CD4-positive, alpha-beta T cell treated with Interleukin-17A for 1 hour (primary cell): Measurements from ENCODE around the gene SMCHD1.

ENCODE experiments used
- DNase-seq: peaks from one replicate; pipeline ENCODE4 v3.0.0-alpha.2; 2020

SMCHD1 gene

DNA sequence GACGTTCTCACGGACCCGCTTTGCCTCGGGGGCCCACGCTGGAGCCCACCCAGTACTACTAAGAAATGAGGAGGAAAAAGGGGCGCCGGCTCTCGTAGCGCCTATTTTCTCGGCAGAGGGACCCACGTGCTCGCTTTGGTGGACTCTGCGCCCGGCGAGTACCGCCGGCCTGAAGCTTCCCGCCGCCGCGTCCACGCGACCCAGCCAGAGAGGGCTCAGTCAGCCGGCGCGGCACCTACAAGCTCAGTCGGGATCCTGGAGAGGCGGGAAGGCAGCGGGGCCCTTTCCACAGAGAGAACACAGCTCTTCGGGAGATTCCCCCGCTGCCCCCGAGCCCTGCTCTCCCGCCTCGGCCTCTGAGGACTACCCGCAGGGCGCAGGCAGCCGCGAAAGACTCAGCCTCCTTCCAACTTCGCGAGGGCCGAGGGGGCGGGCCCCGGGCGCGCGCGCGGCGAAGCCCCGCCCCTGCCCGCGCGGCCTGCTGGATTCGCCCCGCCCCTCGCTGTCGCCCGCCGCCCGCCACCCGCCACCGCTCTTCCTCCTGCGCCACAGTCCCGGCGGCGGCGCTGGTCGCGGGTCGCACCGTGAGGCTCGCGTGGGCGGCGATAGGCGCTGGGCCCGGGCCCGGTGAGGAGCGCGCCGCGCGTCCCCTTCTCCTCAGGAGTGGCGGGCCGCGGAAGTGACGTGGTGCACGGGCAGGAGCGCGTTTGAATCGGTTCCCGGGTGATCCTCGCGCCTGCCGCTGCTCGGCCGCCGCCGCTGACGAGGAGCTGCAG is at the start of gene SMCHD1:
TSS of gene SMCHD1 (plus strand) at position 549 of the 776 bp plus-strand sequence. CDS start 350 bp downstream, outside the sequence.
- DNase-seq, result peak; percentile 92

DNA sequence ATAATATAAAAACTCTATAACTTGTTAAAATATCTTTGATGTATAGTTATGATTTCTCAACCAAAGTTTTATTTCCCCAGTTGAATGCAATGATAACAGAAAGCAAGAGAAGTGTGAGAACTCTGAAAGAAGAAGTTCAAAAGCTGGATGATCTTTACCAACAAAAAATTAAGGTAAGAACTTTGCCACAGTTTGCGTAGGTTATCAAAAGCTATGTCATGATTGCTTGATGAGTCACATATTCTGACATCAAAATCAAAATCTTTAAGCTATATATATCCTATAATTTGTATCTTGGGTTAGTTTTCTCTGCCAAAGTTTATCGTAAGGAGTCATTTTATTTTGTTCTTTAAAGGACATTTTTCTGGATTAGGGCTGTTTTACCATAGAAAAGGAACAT is 49.2 kb upstream of the SMCHD1 start:
- peak; percentile 47 for DNase-seq

DNA sequence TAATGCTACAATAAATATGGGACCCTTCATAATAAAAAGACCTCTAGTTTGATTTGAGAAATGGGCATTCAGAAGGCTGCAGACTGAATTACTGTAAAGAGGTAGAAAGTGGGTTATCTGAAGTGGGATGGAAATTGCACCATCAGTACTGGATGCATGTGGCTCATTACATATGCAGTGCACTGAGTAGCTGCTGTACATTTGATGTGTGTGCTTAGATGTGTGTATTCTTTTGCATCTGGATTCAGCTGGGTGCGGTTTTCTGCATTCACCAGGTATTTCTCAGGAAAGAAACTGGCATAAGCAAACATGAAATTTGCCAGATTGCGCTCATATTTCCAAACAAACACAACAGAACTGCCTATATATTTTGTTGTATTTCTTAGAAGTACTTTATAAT is 45.9 kb upstream of the SMCHD1 start:
- no peak for DNase-seq

DNA sequence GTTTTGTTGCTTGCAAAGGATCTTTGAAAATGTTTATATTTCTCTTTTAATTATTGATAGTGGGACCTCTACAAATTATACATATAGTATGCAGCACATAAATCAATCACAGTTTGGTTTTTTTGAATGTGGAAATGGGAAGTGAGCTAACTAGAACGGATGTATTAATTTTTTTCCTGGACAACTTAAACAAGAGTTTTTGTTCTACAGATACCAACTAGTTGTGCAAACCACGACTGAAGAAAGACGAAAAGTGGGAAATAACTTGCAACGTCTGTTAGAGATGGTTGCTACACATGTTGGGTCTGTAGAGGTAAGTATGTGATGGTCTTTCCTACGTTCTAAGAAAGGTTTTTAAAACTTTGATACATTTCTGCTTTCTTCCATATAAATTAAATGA is 45.0 kb upstream of the SMCHD1 start:
- DNase-seq, result no peak

DNA sequence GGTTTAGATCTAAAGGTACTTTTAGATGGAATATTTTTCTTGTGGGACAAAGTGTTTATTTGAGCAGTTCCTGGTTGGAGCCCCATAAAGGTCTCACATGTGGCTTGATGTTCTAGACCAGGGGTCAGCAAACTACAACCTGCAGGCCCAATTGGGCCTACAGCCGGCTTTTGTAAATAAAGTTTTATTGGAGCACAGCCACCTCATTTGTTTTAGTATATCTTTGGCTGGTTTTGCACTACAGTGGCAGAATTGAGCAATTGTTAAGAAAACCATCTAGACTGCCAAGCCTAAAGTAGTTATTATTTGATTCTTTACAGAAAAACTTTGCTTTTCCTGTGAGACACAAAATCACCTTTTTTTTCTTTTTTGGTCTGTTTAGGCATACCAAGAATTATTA is 42.5 kb upstream of the SMCHD1 start:
- DNase-seq, result no peak

DNA sequence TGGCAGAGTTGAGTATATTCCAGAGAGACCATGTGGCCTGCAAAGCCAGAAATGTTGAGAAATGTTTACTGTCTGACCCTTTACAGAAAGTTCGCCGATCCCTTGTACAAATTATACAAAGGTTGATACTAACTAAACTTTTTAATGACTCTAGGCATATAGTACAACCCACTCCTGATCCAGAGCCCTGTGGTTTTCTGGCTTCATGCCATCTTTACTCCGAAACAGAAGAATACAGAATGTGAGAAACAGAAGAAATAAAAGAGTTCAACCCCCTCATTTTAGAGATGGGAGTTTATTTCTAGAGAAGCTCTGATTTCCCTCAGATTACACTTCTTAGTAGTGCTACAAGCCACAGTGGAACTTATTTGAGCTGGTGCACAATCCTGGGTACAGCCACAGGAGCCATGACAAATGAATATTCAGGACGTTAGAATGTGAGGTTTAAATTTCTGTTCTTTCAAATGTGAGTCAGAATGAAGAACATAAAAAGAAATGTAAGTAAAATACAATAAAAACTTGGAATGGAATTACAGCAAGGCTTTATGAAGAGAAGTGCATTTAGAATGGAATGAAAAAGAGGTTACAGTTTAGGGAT is 38.0 kb upstream of the SMCHD1 start:
- no peak for DNase-seq

DNA sequence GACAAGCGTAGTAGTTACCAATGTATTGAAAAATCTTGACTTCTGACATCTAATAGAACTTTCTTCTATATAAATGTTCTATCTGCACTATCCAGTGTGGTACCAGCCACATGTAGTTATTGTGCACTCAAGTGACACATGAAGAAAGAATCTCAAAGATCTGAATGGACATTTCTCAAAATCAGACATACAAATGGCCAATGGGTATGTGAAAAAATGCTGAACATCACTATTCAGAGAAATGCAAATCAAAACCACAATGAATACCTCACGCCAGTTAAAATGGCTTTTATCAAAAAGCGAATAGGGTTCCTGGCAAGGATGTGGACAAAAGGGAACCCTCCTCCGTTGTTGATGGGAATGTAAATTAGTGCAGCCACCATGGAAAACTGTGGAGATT is 37.5 kb upstream of the SMCHD1 start:
- no peak for DNase-seq

DNA sequence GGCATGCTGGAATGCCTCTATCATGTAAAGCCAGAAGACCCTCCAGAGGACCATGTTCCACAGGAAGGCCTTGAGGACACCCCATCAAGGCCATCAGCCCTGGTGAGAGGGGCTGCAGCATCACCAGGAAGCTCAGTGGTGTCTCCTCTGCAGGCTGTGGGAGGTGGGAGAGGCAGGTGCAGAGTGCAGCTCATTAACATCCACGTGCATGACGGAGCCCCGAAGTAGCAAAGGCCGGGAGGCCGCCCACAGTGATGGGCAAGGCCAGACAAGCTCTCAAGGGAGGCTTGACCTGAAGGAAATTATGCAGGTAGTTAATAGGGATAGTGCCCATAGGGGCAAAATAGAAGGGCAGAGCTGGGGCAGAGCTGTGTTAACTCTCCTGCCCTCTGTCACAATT is 30.3 kb upstream of the SMCHD1 start:
- DNase-seq, result no peak

DNA sequence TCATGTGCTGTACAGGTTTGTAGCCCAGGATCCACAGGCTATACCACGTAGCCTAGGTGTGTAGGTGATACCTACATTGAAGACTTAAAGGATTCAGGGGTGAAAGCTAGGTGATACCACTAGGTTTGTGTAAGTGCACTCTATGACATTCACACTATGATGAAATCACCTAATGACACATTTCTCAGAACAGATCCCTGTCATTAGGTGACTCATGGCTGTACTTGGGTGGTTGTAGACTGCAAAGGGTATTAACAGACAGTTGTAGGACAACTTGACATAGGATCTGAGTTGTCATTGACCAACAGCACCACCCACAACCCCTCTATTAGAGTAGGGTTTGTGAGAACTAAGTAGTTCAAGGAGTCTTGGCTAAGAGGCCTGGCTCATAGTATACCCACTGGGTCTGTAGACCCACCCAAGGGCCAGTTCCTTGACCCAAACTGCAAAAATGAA is 27.7 kb upstream of the SMCHD1 start:
- no peak for DNase-seq

DNA sequence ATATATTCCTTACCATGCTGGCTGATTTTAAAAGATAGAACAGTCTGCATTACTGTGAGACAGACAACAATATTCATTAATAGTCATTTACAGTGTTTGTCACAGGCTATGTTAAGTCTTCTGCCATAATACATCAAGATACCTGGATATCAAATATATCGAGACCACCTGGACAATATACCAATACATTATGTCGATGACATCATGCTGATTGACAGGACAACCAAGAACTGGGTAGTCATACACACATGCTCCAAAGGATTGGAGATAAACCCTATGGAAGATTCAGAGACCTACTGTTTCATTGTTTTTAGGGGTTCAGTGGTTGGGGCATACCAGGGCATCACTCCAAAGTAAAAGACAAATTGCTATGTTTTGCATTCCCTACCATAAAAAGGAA is 26.5 kb upstream of the SMCHD1 start:
- no peak for DNase-seq

DNA sequence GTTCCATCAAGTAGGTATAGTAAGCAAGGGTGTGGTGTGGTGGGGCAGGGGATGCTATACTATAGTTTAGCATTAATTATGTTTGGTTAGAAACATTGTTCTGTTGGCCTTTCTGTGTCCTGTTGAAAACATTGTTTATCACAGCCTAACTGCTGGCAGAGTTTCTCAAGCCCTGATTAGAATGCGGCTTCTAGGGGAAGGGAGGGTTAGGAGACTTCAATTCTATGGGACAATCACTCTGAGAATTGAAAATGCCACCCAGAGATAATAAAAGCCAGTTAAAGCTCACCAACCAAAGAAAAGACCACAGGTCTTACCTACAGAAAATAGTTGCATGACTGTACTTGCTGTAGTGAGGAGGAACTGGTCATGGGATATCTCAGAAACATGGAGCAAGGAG is 19.9 kb upstream of the SMCHD1 start:
- no peak for DNase-seq

DNA sequence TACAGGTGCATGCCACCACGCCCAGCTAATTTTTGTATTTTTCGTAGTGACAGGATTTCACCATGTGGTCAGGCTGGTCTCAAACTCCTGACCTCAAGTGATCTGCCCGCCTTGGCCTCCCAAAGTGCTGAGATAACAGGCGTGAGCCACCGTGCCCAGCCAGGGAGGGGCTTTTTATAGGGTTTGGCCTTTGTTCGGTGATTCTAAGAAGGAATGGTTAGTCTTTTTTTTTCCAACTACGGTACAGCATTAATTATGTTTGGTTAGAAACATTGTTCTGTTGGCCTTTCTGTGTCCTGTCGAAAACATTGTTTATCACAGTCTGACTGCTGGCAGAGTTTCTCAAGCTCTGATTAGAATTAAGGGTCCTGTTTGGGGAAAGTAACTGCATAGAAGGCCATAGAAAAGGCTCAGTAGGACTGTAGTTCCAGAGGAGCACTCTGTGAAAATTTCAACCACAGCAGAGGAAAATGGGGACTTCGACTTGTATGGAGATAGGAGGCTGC is 19.3 kb upstream of the SMCHD1 start:
- DNase-seq, result no peak

DNA sequence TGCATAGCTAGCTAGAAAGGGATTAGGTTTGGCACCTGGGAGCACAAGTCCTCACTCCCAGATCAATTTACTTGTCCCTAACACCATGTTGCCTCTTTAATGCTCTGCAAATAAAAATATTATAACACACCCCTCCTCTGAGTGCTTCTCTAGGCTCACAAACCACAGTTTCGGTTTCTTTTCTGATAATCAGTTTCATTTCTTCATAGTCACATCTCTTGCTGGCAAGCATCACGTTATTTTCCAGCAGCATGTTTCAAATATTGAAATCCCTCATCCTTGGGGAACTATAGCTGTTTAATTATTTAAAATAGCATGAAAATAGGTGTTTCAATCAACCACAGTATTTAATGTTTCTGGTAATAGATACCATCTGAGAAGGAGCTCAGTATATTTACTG is 13.9 kb upstream of the SMCHD1 start:
- DNase-seq, result peak; percentile 76

DNA sequence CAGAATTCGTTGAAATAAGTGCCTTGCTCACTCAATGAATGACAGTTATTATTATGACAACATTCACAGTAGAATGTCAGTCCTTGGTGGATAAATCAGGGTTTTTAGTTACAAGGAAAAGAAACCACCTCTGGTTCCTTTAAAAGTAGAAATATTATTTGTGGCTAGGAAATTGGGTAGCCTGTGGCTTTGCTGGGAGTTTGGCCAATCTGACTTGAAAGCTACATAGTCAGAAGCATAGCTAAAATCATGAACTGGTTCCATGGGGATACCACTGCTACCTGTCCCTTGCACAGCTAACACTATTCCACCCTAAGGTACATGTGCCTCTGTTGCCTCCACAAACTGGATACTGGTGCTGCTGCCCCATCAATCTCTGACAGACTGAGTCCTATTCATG is 12.8 kb upstream of the SMCHD1 start:
- DNase-seq, result no peak

DNA sequence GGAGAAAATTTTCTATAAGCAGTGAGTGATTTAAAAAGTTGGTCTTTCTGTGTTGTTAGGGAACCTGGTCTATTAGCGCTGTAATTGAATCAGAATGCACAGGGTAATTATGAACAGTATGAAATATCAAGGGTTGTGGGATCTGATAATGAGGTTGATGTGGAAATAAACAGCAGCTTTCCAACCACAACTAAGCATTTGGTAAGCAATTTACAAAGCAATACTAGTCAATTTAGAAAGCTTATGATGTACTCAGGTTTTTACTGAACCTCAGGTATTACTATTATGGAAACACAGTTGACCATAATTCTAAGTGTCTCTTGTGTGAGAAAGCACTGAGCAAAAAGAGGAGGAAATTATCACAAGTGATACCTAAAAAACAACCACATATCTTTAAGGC is 11.0 kb upstream of the SMCHD1 start:
- peak; percentile 43 for DNase-seq

DNA sequence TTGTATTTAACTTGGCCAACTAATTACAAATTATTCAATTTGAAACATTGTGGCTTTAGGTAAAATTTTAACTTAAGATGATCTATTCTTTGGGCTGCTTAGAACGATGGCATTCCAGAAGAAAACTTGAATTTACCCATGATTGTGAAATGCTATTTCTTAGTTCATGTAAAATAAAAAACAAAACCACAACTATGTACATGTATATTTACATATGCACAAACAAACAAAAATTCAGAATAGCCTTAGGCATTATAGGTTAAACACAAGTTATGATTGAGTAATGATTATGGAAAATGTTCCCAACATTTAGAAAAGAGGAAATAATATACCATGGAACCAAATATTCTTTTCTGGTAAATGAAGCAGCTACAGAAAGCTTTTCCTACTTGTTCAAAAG is 3.5 kb upstream of the SMCHD1 start:
- DNase-seq, result no peak

DNA sequence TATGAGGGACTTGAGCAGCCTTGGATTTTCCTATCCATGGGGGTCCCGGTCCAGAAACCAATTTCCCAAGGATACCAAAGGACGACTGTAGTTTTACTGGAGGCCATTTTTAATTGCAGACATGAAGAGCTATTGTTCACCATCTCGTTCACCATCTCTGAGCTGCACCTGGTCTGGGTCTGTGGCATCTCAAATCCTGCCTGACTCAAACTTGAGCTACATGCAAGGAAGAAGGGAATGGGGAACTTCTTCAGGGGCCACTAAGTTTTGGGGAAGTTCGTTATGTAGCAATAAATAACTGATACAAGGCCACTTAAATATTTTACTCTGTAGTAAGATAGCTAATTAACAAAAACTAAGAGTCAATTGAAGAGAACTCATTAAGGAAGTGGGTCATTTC is 2.1 kb upstream of the SMCHD1 start:
- no peak for DNase-seq

DNA sequence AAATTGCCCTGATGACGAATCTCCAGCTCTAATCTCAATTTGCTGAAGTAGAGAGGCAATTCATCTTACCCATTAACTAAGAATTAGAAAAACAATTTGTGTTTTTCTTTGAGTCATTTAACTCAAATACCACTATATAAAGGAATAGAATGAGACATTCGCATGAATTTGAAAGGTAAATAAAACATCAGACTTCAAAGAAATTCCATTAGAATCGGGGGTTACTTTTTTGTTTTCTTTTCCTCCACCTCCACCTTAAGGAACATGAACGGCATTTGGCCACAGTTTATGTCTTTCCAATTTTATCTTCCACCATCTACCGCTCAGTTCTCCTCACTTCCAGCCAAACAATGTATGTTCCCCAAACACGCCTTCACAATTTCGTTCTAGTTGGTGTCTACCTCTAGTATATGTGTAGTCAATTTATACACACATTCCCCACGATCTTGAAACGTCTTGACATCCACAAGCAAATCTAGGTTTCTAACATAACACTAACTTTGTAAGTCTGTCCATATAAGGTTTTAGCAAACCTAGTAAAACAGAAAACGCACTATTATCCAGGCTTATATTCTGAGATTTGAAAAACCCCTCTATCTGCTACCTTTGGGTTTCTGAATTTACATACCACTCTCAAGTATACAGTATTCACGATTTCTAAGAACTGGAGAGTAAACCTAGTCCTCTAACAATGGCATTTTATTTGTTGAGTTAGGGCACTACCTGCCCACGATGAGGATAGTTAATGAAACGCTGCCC is 1.2 kb upstream of the SMCHD1 start:
- no peak for DNase-seq

DNA sequence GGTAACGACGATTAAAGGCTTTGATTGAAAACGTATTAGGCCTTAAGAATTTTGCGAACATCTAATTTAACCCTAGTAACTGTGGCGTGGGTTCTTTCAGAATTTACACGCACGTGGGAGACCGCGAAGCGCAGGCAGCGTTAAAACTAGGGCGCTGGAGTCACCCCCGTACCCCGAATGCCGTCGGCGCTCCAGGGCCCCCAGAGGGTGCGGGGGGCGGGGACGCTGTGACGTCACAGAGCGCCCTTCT is 673 bp upstream of the SMCHD1 start:
- peak; percentile 89 for DNase-seq

DNA sequence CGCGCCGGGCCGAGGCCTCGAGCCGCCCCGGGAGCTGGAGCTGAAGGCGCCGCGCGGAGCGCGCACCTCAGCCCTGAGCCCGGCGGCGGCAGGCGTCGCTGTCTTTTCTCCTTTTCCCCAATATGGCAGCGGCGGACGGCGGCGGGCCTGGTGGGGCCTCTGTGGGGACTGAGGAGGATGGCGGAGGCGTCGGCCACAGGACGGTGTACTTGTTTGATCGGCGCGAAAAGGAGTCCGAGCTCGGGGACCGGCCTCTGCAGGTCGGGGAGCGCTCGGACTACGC is 369 bp downstream of the SMCHD1 start:
- DNase-seq, result no peak

DNA sequence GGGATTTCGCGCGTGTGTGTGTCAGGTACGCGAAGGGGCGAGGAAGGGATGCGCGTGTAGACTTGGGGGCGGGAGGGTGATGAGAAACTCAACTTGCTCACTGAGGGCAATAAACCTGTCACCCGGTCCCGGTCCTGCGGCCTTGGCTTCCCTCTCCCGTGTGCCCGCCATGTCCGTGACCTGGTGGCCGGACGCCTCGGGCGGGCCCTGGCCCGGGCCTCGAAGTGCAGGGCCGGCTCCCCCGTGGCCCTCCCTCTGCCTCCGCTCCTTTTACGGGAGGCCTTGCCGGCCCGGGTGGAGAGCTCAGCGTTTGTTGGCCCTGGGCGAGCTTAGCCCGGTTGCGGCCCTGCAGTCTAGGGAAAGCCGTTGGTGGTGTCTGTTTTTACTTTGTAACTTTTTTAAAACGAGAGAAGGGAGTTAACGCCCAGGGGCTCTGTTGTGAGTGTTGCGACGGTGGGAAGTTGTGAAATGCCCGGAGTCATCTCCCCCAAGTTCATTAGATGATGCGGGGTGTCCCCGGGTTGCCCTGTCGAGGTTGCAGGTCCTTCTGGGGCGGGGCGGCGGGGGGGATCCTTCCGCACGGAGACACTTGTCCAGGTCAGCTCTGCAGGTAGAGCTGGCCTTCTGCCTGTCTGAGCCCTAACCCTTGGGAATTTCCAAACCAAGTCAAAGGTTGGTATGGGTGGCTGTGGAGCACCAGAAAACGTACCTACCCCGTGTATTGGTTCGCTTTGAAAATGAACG is 883 bp downstream of the SMCHD1 start:
- DNase-seq, result peak; percentile 73

DNA sequence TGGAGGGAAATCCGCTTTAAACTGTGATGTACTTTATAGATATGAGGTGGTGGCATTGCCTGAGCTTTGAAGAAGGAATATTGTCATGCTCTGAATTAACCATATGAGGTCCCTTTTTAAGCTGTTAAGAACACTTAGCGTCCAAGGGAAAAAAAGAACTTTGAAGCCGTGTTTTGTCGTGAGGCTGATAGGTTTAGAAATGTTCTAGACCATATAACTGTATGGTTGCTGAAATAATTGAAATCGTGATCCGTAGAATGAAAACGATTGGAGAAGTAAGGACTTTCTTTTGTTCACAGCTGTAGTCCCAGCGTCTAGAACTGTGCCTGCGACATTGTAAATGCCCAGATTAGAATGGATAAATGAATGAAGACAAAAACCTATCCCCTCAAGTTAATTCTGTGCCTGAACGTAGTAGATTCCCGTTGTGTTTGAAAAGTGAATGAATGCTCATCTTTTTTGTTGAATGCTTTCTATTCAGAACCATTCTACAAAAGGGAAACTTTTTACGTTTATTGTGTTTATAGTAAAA is 1.5 kb downstream of the SMCHD1 start:
- DNase-seq, result no peak

DNA sequence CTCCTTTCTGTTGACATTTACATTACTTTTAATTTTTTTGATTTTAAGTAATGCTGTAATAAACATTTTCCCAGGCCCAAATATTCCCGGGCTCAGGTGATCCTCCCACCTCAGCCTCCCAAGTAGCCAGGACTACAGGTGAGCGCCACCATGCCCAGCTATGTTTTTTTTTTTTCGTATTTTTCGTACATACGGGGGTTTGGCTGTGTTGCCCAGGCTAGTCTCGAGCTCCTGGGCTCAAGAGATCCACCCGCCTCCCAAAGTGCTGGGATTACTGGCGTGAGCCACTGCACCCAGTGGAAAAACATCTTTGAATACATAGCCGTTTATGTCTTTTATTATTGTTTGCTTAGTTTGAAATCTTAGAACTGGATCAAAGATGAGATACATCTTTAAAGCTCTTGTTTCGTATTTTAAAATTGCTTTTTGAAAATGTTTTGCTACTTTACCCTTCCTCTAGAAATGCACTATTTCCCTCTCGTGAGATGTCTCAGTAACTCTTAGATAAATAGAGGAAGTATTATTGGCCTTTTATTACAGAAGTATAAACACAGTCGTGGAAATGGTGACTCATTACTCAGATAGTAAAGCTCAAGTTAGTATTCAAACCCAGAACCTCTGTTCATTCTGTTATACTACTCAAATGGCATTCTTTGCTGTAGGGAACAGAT is 2.4 kb downstream of the SMCHD1 start:
- DNase-seq, result peak; percentile 51
